NCI-H2196 (cell line): ENCODE results near the gene PLEK2.
A peak's percentile ranks its signal among the peaks of the same experiment; 100 is the strongest.
"Not testable (repeated sequence)": the region's sequence is repeated elsewhere in the genome, so short reads cannot be mapped to it uniquely, and the experiment has no call there.

Experiments used
- DNase-seq: peaks from one replicate; lab custom pipeline; 2025; ENCODE audit not compliant: unreplicated experiment; lab: John Stamatoyannopoulos, UW

Gene PLEK2

DNA sequence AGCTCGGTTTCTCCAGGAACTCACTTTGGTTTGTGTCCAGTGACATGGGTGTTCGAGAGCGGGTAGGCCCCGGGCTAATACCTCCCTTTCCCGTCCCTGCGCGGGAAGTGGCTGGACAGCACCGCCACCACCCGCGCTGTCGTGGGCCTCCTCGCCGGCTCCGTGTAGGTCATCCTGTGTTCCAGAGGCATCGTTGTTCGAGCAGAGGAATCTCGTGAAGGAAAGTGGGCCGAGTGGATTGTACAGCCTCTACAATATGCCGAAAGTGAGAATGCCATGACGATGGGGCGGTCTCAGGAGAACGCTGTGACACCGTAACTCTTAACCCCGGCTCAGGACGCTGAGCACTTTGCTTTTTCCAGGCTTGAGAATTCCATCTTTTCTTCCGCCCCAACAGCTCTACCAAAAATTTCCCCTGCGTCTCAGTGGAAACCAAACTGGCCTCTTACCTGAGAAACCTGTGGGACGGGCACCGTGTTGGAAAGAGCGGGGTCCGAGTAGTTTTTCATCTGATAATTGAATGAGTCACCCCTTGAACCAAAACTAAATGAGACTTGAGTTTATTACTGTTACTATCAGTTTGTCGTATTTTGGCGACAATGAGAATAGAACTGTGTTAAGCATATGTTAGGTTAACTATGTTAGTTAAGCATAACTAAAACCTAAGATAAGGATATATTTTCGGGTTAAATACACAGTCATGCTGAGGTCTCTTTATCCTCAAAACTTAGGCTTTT lies 51.3 kb downstream of the PLEK2 start:
- DNase-seq: no peak

DNA sequence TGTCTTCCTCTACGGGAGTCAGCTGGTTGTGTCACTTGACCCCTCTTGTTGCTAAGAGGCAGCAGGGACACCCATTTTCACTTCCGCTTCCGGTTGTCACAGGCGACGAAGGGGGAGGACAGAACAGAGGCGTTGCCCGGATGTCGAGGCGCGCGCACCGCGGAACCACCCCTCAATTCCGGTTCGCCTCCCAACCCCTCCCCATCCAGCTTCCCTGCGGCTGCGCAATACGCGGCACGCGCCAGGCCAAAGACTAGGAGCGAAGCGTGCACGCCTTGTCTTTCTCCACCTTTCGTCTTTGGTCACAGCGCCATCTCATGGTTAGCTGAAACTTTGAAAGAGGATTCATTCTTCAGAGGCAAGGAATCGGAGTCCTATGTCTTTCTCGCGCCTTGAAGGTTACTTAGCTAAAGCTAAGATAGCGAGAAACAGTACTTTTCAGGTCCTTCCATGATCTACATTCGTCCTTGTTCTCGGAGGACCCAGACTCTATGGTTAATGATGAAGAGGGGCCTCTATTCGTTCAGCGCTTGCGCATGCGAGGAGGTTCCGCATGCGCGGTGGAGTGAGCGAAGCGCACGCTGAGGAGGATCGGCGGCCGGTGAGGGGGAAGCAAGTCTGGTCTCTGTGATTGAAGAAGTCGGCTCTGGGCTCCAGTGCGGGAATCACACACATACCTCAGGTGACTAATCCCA lies 52.0 kb downstream of the PLEK2 start, which contains the start of the genes ATP6V1D and EIF2S1:
ATP6V1D (minus strand) TSS at position 30 of the 695 bp plus-strand sequence. CDS start 106 bp downstream, outside the sequence.
EIF2S1 (plus strand) TSS at position 554 of the 695 bp plus-strand sequence. CDS start 4,440 bp downstream, outside the sequence.
- peak; percentile 99 for DNase-seq

DNA sequence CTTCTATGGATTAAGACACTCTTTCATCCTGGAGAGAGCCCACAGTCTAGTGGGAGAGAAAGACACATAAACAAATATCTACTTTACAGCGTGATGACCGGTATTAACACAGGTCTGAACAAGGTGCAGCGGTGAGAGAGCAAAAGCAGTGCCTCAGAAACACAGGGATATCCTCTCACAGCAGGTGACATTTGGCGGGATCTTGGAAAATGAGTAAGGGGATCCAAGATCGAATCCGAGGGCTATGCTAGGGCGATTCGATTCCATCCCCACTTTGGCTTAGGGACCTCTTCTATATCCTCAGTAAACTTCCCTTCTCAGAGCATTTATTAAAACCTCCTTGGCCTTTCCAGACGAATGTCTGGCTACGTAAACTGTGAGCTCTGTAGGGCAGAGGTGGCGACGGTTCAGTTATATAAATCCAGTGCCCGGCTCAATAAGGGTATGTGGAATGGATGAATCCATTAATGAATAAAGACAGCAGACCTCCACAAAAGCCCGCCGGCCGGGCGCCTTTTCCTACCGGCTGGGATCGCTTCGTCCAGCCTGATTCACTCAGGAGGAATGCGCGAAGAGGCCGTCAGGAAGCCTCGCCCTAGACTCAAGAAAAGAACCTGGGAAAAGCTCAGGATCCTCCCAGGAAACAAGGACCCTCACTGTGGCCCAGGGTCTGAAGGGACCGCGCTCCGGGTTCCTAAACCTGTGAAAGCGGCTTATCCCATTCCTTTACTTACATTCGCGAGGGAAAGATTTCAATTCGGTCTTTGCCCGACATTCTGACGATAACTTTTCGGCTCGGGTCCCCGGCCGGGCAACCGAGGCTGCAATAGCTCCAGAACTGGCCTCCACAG lies 52.8 kb downstream of the PLEK2 start:
- DNase-seq: peak; percentile 17

DNA sequence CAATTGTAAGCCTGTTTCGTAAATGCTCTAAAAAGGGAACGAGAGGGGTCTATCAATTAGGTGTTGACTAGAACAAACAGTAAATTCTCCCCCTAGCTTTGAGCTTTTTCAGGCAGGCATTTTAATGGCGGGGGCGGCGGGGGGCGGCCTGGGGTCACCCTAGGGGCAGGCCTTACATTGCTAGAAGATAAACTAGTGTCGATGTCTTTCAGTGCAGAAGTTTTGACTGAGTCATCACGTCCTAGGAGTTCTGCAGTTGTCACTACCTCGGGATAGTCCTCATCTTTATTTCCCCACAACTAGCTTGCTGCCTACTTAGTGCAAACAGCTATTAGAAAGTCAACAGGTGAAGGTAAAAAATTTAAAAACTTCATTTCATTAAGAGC lies 54.0 kb downstream of the PLEK2 start:
- DNase-seq: no peak

DNA sequence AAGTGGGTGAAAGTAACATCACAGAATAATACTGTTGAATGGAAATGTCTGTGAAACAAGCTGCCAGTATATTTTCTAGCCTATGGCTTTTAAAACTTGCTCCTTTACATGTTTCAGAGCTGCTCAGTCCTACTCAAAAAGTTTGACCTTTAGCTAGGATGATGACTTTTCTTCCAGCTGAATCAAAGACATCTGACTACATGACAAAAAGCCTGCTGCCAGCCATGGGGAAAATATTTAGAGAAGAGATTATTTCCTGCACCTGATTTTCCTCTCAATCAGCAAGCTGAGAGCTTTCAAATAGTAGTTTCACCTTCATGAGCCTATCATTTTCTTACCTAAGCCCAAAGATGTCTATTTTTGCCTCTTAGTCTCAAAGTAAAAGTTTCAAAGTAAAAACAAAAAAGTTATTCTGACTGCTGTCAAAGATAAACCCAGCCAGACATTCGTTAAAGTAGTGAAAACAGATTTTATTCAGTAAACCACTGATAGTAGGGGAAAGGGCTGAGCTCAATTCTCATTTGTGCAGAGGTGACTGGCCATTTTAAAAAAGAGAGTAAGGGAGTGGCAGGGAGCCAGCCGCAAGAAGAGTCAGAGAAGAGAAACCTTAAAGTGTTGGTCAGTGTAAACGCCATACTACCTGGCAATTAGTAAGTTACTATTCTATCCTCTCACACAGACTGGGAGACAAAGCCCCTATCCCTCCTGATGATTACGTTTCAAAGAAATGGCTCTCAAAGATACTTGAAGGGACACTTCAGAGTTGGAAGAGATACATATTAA lies 54.6 kb downstream of the PLEK2 start:
- DNase-seq: no peak

DNA sequence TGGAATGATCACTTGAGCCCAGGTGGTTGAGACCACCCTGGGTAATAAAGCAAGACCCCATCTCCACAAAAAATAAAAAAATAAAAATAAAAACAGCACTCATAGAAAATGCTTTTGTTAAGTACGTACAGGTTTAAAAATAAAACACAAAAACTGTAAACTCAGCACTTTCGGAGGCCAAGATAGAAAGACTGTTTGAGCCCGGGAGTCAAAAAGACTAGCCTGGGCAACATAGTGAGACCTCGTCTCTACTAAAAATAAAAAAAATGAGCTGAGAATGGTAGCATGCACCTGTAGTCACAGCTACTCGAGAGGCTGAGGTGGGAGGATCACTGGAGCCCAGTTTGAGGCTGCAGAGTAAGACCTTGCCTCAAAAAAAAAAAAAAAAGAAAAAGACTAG lies 59.9 kb downstream of the PLEK2 start:
- no peak for DNase-seq

DNA sequence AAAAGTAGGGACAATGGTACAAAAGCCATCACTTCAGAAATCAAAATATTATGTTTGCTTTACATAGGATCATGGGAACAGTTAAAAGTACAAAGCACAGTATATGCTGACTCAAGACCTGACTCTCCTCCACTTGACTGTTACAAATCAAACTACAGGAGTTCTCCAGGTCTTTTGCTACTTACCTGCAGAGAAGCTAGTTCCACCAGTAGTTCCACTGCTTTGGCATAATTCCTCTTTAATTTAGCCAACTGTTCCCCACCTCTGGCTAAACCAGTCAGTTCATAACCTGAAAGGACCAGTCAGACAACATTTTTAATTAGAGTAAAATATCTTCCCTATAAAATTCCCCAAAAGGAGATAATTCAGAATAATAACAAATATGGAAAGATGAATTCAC lies 66.4 kb downstream of the PLEK2 start:
- DNase-seq: no peak

DNA sequence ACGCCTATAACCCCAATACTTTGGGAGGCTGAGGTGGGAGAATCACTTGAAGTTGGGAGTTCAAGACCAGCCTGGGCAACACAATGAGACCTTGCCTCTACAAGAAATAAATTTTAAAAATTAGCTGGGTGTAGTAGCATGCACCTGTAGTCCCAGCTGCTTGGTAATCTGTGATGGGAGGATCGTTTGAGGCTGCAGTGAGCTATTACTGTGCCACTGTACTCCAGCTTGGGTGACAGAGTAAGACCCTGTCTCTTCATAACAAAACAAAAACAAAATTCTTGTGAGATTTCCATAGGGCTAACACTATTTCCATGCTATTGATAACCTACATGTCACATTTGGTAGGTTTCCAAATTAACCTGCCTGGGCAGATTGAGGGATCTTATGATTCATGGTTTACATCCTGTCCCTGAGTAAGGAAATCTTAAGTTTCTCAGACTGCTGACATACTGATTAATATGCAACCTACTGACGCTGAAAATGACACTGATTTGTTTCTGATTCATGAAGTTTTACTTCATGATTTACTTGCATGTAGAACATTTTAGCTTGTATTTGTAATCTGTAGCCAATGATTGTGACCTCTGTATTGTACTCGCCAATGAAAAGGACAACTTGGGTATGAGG lies 68.2 kb downstream of the PLEK2 start:
- no peak for DNase-seq

DNA sequence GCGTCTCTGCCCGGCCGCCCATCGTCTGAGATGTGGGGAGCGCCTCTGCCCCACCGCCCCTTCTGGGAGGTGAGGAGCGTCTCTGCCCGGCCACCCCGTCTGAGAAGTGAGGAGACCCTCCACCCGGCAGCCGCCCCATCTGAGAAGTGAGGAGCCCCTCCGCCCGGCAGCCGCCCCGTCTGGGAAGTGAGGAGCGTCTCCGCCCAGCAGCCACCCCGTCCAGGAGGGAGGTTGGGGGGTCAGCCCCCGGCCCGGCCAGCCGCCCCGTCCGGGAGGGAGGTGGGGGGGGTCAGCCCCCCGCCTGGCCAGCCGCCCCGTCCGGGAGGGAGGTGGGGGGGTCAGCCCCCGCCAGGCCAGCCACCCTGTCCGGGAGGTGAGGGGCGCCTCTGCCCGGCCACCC lies 70.7 kb downstream of the PLEK2 start:
- DNase-seq: not testable (repeated sequence)
